Cardiac muscle cell (in vitro differentiated cells and primary cell): ENCODE results near the gene GRPEL1. TPM values are rescaled to one million over a fixed set of nuclear protein-coding genes. Genes with fewer than 3 reads are reported as not detected.
"Not testable (repeated sequence)": the region's sequence is repeated elsewhere in the genome, so short reads cannot be mapped to it uniquely, and the experiment has no call there.

Experiments
- DNase-seq, 2 donors: peaks; one replicate each; pipeline versions ENCODE4 v3.0.0 to v3.0.0-alpha.2; 2010 to 2017; ENCODE audit warnings: low read depth in 1 of 2, low spot score in 1 of 2
- H3K27ac ChIP-seq: fragments of 200-600 bp; sonication (generic); 2 replicates; pipeline ENCODE4 v1.5.1; 2016
- H3K27me3 ChIP-seq: fragments of 200-600 bp; sonication (generic); 2 replicates; pipeline ENCODE4 v1.6.0; 2016; ENCODE audit warnings: control low read depth
- H3K36me3 ChIP-seq: fragments of 200-600 bp; sonication (generic); 2 replicates; pipeline ENCODE4 v1.5.1; 2016; ENCODE audit warnings: control low read depth
- H3K4me1 ChIP-seq: fragments of 200-600 bp; sonication (generic); 2 replicates; pipeline ENCODE4 v1.8.1; 2017; ENCODE audit warnings: low read depth, mild to moderate bottlenecking, mixed run types
- H3K4me3 ChIP-seq: fragments of 200-600 bp; sonication (generic); 2 replicates; pipeline ENCODE4 v1.5.1; 2016; ENCODE audit warnings: mild to moderate bottlenecking
- H3K9me3 ChIP-seq: fragments of 200-600 bp; sonication (generic); 2 replicates; pipeline ENCODE4 v1.5.1; 2017; ENCODE audit warnings: low read depth, mild to moderate bottlenecking, control low read depth
- polyA plus RNA-seq: library from polyadenylated mRNA; unstranded; fragments of >200 nt; fragmentation: Nextera tagmentation; extraction: Ambion mirVana; gene quantifications from 2 replicates; pipeline ENCODE4 v1.2.1, GENCODE V29; 2016
- total RNA-seq: library from RNA; depleted of rRNA; stranded (reverse); fragments of >200 nt; gene quantifications from 2 replicates; pipeline ENCODE4 v1.2.3, GENCODE V29; 2016
- TF ChIP-seq, protein P1 (sequence below): IDR thresholded peaks from 2 replicates; pipeline ENCODE4 v1.5.1; 2012; ENCODE audit warnings: low read depth, mild to moderate bottlenecking, low read length

Gene GRPEL1
- total and polyA plus RNA-seq, 2 experiments from 2014 or later, result 21.2 to 57.8 TPM

DNA sequence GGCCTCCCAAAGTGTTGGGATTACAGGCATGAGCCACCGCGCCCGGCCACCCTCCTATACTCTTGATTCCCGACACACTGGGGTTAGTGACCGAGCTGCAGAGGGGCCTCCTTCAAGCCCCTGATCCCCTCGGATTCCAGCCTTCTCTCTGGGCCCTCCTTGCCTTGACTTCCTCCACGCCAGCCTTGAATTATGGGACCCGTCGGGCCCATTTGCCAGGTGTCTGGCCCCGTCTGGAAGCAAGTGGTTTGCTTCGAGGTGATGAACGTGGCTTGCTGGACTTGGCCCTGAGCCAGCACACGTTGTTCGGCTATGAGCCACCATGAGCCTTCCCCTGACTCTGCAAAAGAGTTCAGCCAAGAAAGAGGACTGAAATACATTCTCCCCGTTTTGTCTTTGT, 37.4 kb upstream of the GRPEL1 start:
- Histone ChIP-seq H3K4me1 (no peaks in the 10 kb centered on the region), H3K27ac (no peak overlapping the region), H3K9me3 (no peaks in the 10 kb centered on the region), H3K36me3 (no peaks in the 10 kb centered on the region), H3K27me3 (no peaks in the 10 kb centered on the region), H3K4me3 (no peak overlapping the region)
- no peak for DNase-seq
- TF ChIP-seq, protein P1, sequence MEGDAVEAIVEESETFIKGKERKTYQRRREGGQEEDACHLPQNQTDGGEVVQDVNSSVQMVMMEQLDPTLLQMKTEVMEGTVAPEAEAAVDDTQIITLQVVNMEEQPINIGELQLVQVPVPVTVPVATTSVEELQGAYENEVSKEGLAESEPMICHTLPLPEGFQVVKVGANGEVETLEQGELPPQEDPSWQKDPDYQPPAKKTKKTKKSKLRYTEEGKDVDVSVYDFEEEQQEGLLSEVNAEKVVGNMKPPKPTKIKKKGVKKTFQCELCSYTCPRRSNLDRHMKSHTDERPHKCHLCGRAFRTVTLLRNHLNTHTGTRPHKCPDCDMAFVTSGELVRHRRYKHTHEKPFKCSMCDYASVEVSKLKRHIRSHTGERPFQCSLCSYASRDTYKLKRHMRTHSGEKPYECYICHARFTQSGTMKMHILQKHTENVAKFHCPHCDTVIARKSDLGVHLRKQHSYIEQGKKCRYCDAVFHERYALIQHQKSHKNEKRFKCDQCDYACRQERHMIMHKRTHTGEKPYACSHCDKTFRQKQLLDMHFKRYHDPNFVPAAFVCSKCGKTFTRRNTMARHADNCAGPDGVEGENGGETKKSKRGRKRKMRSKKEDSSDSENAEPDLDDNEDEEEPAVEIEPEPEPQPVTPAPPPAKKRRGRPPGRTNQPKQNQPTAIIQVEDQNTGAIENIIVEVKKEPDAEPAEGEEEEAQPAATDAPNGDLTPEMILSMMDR, result no peak

DNA sequence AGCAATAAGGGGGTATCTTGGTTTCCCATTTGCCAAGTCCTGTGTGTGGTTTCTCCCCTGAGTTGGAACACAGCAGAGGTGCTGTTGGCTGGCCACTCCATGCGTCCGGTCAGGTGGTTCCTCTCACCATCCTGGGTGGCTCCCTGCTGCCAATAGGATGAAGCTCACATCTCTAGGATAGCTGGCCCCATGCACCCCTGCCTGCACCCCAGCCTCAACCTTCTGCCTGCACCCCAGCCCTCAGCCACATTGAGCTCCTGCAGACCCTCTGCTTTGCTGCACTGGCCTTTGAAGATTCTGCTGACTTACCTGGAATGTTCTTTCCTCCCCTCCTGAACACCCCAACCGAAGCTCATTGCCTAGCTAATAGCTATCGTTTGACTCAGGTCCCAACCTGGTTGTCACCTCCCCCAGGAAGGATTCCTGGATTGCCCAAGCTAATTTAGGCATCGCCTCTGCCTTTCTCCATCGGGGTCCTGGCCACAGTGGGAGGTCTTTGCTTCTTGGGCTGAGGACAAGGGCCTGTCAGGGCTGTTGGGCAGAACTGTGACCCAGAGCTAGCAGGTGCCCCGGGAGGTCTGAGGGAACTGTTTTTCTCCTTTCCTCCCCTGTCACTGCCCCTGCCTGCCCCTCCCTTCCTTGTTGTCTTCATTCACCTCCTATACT, 36.6 kb upstream of the GRPEL1 start:
- Histone ChIP-seq H3K27ac (no peak overlapping the region), H3K27me3 (no peaks in the 10 kb centered on the region), H3K4me1 (no peaks in the 10 kb centered on the region), H3K9me3 (no peaks in the 10 kb centered on the region), H3K4me3 (no peak overlapping the region), H3K36me3 (no peaks in the 10 kb centered on the region)
- TF ChIP-seq, protein P1, result no peak
- no peak for DNase-seq

DNA sequence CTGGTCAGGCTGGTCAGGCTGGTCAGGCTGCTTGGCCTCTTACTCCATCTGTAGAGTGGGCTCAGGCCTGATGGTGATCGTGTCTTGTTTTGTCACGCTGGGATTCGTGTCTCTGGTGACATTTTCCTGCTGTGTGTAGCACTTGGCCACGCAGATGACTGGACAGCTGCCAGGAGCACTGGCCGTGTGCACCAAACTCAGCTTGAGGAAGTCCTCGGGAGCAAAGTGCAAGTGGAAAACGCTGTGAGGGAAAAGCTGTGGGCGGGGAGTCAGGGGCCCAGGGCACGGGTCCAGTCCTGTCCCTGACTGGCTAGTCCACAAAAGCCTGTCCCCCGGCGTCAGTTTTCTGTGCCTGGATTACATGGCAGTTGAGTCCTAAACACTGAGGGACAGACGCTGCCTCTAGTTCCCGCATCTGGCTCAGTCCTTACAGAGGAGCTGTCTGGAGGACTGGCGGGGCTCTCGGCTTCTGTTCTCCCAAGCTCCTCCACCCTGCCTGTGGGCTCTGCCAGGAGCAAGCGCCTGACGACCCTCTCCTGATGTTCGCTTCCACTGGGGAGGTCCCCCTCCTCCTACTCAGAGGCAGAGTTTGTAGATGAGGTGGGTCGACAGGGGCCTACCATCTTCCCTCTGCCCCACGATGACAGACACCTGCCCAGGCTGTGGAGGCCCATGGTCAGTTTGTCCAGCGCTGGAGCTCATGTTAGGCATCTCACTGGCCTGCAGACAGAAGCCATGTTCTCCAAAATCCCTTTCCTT, 35.9 kb upstream of the GRPEL1 start:
- peak in 1 of 2 donors; percentile 37 for DNase-seq
- TF ChIP-seq, protein P1, result no peak
- Histone ChIP-seq H3K27ac (no peak overlapping the region), H3K4me3 (no peak overlapping the region), H3K27me3 (no peaks in the 10 kb centered on the region), H3K4me1 (no peaks in the 10 kb centered on the region), H3K9me3 (no peaks in the 10 kb centered on the region), H3K36me3 (no peaks in the 10 kb centered on the region)

DNA sequence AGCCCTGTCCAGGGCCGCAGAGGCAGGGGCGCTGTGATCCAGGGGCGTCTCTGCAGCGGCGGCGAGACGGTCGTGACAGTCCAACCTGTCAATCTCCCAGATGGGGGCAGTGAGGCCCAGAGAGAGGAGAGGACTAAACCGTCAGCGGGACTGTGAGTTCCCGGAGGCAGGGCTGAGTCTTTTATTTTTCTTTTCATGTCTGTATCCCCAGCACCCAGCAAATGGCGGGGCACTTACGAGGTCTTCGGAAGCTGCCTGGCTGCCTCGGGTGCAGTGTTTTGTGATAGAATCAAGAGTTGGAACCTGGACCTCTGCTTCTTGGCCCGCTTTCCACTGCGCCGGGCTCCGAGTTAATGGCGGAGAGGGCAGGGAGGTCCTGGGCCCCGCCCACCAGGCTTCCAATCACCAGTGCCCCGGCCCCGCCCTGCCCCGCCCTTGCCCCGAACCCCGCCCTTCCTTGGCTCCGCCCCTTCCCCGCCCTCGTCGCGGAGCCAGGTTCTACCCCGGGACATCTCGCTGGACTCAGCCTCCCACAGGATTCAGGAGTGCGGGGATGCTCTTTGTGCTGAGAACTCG, 35.3 kb upstream of the GRPEL1 start:
- peak; percentile 83 to 87 for DNase-seq
- H3K27me3 ChIP-seq, result peaks cover 6% of the 10 kb centered on the region
- H3K9me3 ChIP-seq, result no peaks in the 10 kb centered on the region
- no peaks in the 10 kb centered on the region for H3K36me3 ChIP-seq
- H3K4me3 ChIP-seq, result peak overlapping the region; percentile 44
- H3K27ac ChIP-seq, result no peak overlapping the region
- no peaks in the 10 kb centered on the region for H3K4me1 ChIP-seq
- TF ChIP-seq, protein P1, result no peak

DNA sequence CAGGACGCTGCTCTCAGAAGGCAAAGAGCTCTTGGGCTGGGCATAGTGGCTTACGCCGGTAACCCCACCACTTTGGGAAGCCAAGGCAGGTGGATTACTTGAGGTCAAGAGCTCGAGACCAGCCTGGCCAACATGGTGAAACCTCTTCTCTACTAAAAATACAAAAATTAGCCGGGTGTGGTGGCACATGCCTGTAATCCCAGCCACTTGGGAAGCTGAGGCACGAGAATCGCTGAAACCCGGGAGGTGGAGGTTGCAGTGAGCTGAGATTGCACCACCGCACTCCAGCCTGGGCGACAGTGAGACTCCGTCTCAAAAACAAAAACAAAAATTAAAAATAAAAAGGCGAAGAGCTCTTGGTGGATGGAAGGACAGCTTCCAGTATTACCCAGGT, 34.6 kb upstream of the GRPEL1 start:
- not testable (repeated sequence) for H3K9me3 ChIP-seq, DNase-seq, H3K4me1 ChIP-seq, H3K27ac ChIP-seq, H3K36me3 ChIP-seq
- H3K27me3 ChIP-seq, result peaks cover 12% of the 10 kb centered on the region
- H3K4me3 ChIP-seq, result peak overlapping the region; percentile 44
